HG03139 (cell line): Measurements from ENCODE around the gene APLF.

Experiments used
- ATAC-seq: cut with Tn5 transposase; IDR thresholded peaks from one replicate; pipeline ENCODE4 v1.9.1; 2021; ENCODE audit not compliant: unreplicated experiment

The APLF gene

DNA sequence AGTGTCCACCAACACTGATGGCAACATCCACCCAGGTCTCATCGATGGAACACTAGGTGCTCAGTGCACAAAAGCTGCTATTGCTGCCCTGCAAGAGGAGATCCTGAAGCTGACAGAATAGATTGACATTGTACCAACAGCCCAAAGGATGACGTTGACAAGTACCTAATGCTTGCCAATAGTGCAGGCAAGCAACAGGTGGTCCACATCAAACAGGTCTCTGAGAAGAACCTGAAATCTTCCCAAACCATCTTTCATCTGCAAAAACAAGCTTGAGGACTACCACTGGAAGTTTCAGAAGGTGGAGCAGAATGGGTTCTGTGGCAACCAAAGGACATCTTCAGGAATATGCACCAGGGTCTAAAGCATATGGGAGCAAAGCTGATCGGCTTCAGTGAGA lies 160.2 kb downstream of the APLF start:
- ATAC-seq: no peak
